GM23338 (cell line): ENCODE data around the gene CCNB2.

ENCODE experiments used
- CTCF ChIP-seq, 2 experiments: fragments of 200-600 bp in 1 of 2; sonication (generic) in 1 of 2; conservative IDR thresholded peaks; 2 replicates each; pipeline versions ENCODE4 v1.5.1 to v1.6.1; 2016 to 2017; ENCODE audit warnings: antibody characterized with exemption in 2 of 2, low read depth in 2 of 2, mild to moderate bottlenecking in 2 of 2, moderate library complexity in 1 of 2
- EZH2 ChIP-seq: fragments of 200-600 bp; sonication (generic); IDR thresholded peaks from one replicate; pipeline ENCODE4 v1.8.0; 2017; ENCODE audit warnings: antibody characterized with exemption, mild to moderate bottlenecking, low read depth; ENCODE audit not compliant: unreplicated experiment
- NANOG ChIP-seq: IDR thresholded peaks from 2 replicates; pipeline ENCODE4 v1.6.1; 2016; ENCODE audit warnings: antibody characterized with exemption, borderline replicate concordance

- TF ChIP-seq EZH2, result no peak
- no peak for TF ChIP-seq CTCF (conservative IDR thresholded peaks at IDR 0.05; ENCODE audit: low read depth in 2 of 2)
- TF ChIP-seq NANOG, result no peak
Measured at GRCh38 chr15:59150185-59150584, 45.2 kb downstream of the CCNB2 start.
